GM18861 (cell line): ENCODE results near the gene RCAN1.
"Not testable (repeated sequence)": the region's sequence is repeated elsewhere in the genome, so short reads cannot be mapped to it uniquely, and the experiment has no call there.

Source experiments
- ATAC-seq: cut with Tn5 transposase; IDR thresholded peaks from one replicate; pipeline ENCODE4 v1.9.1; 2021; ENCODE audit not compliant: unreplicated experiment

The RCAN1 gene

GRCh38 chr21:34570313-34570712 lies 44.6 kb downstream of the RCAN1 start:
- no peak for ATAC-seq

- ATAC-seq = no peak
These were observed 45.4 kb downstream of the RCAN1 start for GRCh38 chr21:34569381-34569979.

- ATAC-seq = not testable (repeated sequence)
These were observed 46.1 kb downstream of the RCAN1 start for GRCh38 chr21:34568801-34569200.

GRCh38 chr21:34567604-34568155 lies 47.2 kb downstream of the RCAN1 start:
- ATAC-seq = no peak

- ATAC-seq = no peak
These were observed 49.7 kb downstream of the RCAN1 start for GRCh38 chr21:34565238-34565637.

GRCh38 chr21:34563370-34563769 lies 51.5 kb downstream of the RCAN1 start:
- not testable (repeated sequence) for ATAC-seq

GRCh38 chr21:34561806-34562205 lies 53.1 kb downstream of the RCAN1 start:
- no peak for ATAC-seq

- no peak for ATAC-seq
These were observed 54.3 kb downstream of the RCAN1 start for GRCh38 chr21:34560609-34561008.

GRCh38 chr21:34560021-34560420 lies 54.9 kb downstream of the RCAN1 start:
- no peak for ATAC-seq

GRCh38 chr21:34559089-34559631 lies 55.8 kb downstream of the RCAN1 start:
- ATAC-seq = no peak

- no peak for ATAC-seq
These were observed 56.7 kb downstream of the RCAN1 start for GRCh38 chr21:34558166-34558565.

- ATAC-seq = no peak
These were observed 57.7 kb downstream of the RCAN1 start for GRCh38 chr21:34557261-34557660.

- ATAC-seq = not testable (repeated sequence)
These were observed 60.2 kb downstream of the RCAN1 start for GRCh38 chr21:34554670-34555069.

- no peak for ATAC-seq
These were observed 60.7 kb downstream of the RCAN1 start for GRCh38 chr21:34554227-34554626.

GRCh38 chr21:34553151-34553952 lies 61.6 kb downstream of the RCAN1 start:
- ATAC-seq = no peak

- ATAC-seq = no peak
These were observed 62.4 kb downstream of the RCAN1 start for GRCh38 chr21:34552360-34553098.

GRCh38 chr21:34550182-34550799 lies 64.6 kb downstream of the RCAN1 start:
- no peak for ATAC-seq

GRCh38 chr21:34548781-34549376 lies 66.0 kb downstream of the RCAN1 start:
- ATAC-seq = no peak

GRCh38 chr21:34546542-34546941 lies 68.4 kb downstream of the RCAN1 start:
- no peak for ATAC-seq

GRCh38 chr21:34545079-34545884 lies 69.6 kb downstream of the RCAN1 start:
- peak; percentile 85 for ATAC-seq
